Progenitor cell of endocrine pancreas (in vitro differentiated cells): ENCODE results near the gene KLHL40. TPM values are rescaled to one million over a fixed set of nuclear protein-coding genes. Genes with fewer than 3 reads are reported as not detected.

Experiments used
- DNase-seq: peaks from one replicate; pipeline ENCODE4 v3.0.0; 2021; ENCODE audit warnings: low spot score; ENCODE audit not compliant: unreplicated experiment
- H3K27ac Mint-ChIP-seq: 2 replicates; pipeline ENCODE4 v1.8.0; 2021; ENCODE audit warnings: mild to moderate bottlenecking, moderate library complexity, mixed read lengths
- H3K27me3 Mint-ChIP-seq: 2 replicates; pipeline ENCODE4 v1.8.0; 2021; ENCODE audit warnings: mixed read lengths
- H3K36me3 Mint-ChIP-seq: 2 replicates; pipeline ENCODE4 v1.8.0; 2022; ENCODE audit warnings: mixed read lengths; ENCODE audit not compliant: insufficient read depth
- H3K4me1 Mint-ChIP-seq: 2 replicates; pipeline ENCODE4 v1.8.0; 2021; ENCODE audit warnings: low read depth, mixed read lengths
- H3K4me3 Mint-ChIP-seq: 2 replicates; pipeline ENCODE4 v1.8.0; 2021; ENCODE audit warnings: low read depth, mild to moderate bottlenecking, moderate library complexity, mixed read lengths
- H3K9me3 Mint-ChIP-seq: 2 replicates; pipeline ENCODE4 v1.8.0; 2021; ENCODE audit warnings: low read depth, mixed read lengths
- total RNA-seq: library from RNA; stranded (reverse); gene quantifications from 2 replicates; pipeline ENCODE4 v1.2.1, GENCODE V29; 2021
- TF ChIP-seq, protein P1 (sequence below): fragments of 200-600 bp; sonication (generic); IDR thresholded peaks from one replicate; pipeline ENCODE4 v1.5.0; 2021; ENCODE audit warnings: antibody characterized with exemption, mild to moderate bottlenecking; ENCODE audit not compliant: unreplicated experiment

KLHL40 gene
- total RNA-seq, 1 donor from 2014 or later = not detected

DNA sequence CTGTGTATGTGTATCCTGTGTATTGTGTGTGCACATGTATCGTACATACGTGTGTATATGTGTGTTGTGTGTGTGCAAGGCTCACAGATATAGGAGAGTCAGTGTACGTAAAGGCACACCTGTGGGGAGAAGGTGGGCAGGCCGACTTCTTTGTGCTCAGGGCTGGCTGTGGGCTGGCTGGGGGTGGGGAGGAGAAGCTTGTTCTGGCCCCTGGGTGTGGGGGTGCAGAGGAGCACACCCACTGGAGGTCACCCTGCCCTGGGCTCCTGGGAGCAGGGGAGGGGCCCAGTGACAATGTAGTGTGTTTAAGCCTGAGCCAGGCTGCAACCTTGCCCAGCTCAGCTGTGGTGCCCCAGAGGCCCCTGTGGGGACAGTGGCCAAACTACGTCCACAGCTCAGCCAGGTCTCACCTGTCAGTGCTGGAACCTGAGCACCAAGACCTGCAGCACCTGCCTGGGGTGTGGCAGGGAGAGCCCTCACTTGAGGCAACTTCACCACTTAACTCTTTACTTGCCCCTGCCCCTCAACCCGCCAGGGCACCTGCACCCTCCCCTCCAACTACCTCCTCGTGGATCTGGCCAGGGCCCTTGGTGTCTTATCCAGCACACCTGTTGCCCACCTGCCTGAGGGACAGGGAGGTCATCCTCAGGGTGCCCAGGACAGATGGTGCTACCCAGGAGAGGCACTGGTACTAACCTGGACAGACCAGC lies 19.9 kb downstream of the KLHL40 start:
- TF ChIP-seq, protein P1, sequence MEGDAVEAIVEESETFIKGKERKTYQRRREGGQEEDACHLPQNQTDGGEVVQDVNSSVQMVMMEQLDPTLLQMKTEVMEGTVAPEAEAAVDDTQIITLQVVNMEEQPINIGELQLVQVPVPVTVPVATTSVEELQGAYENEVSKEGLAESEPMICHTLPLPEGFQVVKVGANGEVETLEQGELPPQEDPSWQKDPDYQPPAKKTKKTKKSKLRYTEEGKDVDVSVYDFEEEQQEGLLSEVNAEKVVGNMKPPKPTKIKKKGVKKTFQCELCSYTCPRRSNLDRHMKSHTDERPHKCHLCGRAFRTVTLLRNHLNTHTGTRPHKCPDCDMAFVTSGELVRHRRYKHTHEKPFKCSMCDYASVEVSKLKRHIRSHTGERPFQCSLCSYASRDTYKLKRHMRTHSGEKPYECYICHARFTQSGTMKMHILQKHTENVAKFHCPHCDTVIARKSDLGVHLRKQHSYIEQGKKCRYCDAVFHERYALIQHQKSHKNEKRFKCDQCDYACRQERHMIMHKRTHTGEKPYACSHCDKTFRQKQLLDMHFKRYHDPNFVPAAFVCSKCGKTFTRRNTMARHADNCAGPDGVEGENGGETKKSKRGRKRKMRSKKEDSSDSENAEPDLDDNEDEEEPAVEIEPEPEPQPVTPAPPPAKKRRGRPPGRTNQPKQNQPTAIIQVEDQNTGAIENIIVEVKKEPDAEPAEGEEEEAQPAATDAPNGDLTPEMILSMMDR = no peak
- DNase-seq = peak; percentile 7
- Mint-ChIP-seq H3K4me1 (no peaks in the 10 kb centered on the region), H3K9me3 (no peaks in the 10 kb centered on the region), H3K27ac (no peak overlapping the region), H3K4me3 (no peak overlapping the region), H3K27me3 (peaks cover 5% of the 10 kb centered on the region), H3K36me3 (no peaks in the 10 kb centered on the region)

DNA sequence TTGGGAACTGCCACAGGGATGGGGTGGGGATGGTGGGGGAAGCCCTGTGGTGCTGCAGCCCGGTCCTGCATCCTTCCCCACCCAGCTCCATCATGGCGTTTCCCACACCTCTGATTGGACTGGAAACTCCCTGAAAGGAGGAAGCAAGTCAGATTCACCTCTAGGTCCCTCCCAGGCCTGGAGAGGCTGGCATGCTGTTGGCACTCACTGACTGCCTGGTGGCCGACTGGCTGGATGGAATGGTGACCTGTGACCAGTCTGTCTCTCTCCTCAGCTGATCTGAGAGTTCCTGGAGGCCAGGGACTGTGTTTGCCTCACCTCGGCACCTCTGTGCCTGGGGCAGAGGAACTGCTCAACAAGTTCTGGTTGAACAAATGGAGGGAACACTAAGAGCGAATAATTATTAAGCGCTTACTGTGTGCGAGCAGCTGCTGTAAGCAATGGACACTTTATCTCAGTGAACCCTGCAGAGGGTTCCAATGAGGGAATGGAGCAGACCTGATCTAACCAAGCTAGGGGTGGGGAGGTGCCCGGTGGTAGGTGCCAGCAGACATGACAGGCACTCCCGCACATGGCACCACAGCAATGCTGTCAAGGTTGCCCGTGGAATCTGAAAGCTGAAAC lies 20.7 kb downstream of the KLHL40 start:
- Mint-ChIP-seq H3K27me3 (peaks cover 2% of the 10 kb centered on the region), H3K4me1 (no peaks in the 10 kb centered on the region), H3K4me3 (no peak overlapping the region), H3K9me3 (no peaks in the 10 kb centered on the region), H3K27ac (no peak overlapping the region), H3K36me3 (no peaks in the 10 kb centered on the region)
- peak; percentile 4 for DNase-seq
- TF ChIP-seq, protein P1 = no peak

DNA sequence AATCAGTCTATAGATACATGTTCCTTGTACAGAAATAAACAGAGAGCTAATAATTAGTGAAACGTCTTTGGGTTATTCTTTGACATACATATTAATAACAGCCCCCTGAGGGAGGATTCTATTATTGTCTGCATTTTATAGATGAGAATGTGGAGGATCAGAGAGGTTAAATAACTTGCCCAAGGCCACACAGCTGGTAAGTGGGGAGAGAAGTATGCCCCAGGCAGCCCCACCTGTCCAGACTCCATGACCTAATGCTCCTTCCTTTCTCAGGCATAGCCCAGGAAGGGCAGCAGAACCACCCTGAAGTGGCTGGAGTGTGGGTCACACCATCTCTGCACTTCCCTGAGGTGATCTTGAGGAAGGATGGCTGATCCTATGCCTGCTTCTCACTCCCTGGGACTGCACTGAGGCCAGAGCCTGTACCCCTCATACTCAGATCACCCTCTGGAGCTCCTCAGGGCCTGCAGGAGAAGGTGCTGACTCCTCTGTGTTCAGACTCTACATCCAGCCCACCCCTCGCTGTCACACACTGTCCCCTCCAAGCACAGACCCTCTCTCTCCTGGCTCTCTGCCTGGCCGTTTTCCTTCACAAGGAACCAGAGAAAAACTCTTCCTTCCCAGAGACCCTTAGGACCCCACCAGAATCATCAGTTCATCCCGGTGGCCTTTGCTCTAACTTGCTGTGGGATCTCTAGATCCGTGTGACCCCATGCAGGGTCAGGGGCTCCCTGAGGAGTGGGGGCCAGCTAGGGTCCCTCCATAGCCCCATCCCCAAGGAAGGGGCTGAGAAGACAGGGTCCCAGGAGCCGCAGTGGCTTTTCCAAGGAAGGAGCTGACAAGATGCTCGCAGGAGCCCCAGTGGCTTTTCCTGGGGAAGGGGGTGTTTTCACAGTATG lies 21.6 kb downstream of the KLHL40 start:
- Mint-ChIP-seq H3K27ac (no peak overlapping the region), H3K27me3 (no peaks in the 10 kb centered on the region), H3K36me3 (no peaks in the 10 kb centered on the region), H3K4me3 (no peak overlapping the region), H3K4me1 (no peaks in the 10 kb centered on the region), H3K9me3 (no peaks in the 10 kb centered on the region)
- TF ChIP-seq, protein P1 = no peak
- no peak for DNase-seq

DNA sequence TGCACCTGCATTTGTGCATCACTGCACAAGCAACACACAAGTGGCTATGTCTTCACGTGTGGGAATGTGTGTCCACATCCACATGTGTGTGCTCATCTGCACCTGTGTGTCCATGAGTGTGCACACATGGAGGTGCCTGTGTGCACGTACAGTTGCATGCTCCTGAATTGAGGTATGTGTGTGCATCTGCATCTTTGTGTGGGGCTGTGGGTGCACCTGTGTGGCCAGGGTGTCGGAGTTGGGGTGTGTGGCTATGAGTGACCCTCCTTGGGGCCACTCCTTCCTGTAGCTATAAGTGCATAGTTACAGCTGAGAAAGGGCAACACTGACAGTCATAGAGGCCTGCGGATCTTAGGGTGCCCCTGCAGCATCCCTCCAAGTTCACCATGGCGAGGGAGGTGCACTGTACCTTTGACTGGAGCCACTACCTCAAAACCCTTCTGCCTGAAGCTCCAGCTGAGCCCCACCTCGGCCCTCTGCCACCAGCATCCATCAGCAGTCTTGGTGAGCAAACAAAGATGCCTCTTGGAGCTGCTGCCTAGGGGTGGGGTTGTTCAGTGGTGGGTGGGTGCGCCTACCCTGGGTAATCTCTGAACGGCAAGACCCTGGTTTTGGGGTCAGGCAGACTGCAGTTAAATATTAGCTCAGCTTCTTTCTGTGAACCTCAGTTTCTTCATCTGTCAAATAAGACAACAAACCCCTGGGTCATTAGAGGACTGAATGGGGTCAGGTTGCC lies 22.5 kb downstream of the KLHL40 start:
- DNase-seq = no peak
- Mint-ChIP-seq H3K36me3 (no peaks in the 10 kb centered on the region), H3K4me3 (no peak overlapping the region), H3K9me3 (no peaks in the 10 kb centered on the region), H3K27me3 (no peaks in the 10 kb centered on the region), H3K27ac (no peak overlapping the region), H3K4me1 (no peaks in the 10 kb centered on the region)
- TF ChIP-seq, protein P1 = no peak
